Epithelial cell of esophagus (primary cell): ENCODE data around the gene HTATIP2.

Experiments used
- DNase-seq: peaks from one replicate; pipeline ENCODE4 v3.0.0; 2010; ENCODE audit warnings: low read depth
- H3K4me3 ChIP-seq: 2 replicates; pipeline ENCODE4 v1.5.1; 2011; ENCODE audit warnings: mild to moderate bottlenecking, low read length, control low read depth
- CTCF ChIP-seq: IDR thresholded peaks from 2 replicates; pipeline ENCODE4 v1.5.1; 2011; ENCODE audit warnings: low read depth, mild to moderate bottlenecking, low read length, control low read depth, inconsistent platforms; ENCODE audit not compliant: insufficient read depth; ENCODE audit errors: missing control alignments

Gene HTATIP2

GRCh38 chr11:20388096-20389055, 24.9 kb downstream of the HTATIP2 start:
- peak; percentile 21 for DNase-seq
- TF ChIP-seq CTCF: no peak
- H3K4me3 ChIP-seq: peak overlapping the region; percentile 87

GRCh38 chr11:20397281-20397680, 33.8 kb downstream of the HTATIP2 start:
- peak; percentile 68 for DNase-seq
- TF ChIP-seq CTCF: peak; percentile 74
- H3K4me3 ChIP-seq: no peak overlapping the region

GRCh38 chr11:20399498-20399897, 36.0 kb downstream of the HTATIP2 start:
- DNase-seq: no peak
- TF ChIP-seq CTCF: no peak
- no peak overlapping the region for H3K4me3 ChIP-seq

GRCh38 chr11:20403059-20403458, 39.5 kb downstream of the HTATIP2 start:
- H3K4me3 ChIP-seq: no peak overlapping the region
- DNase-seq: no peak
- TF ChIP-seq CTCF: no peak

- H3K4me3 ChIP-seq: no peak overlapping the region
- no peak for TF ChIP-seq CTCF
- no peak for DNase-seq
Observed at GRCh38 chr11:20406484-20406883, 43.0 kb downstream of the HTATIP2 start.

GRCh38 chr11:20407344-20407743, 43.8 kb downstream of the HTATIP2 start:
- H3K4me3 ChIP-seq: no peak overlapping the region
- TF ChIP-seq CTCF: no peak
- no peak for DNase-seq
